Suprapubic skin (tissue), 4 donors: ENCODE measurements around the gene BCKDK. TPM values are rescaled to one million over a fixed set of nuclear protein-coding genes. Genes with fewer than 3 reads are reported as not detected.

Experiments
- DNase-seq, 2 donors: peaks; one replicate each; pipeline ENCODE4 v3.0.0-alpha.2; 2019; ENCODE audit warnings: low spot score in 2 of 2
- H3K27ac ChIP-seq: fragments of 200-600 bp; sonication (generic); one replicate; pipeline ENCODE4 v1.5.1; 2019
- H3K27me3 ChIP-seq: fragments of 200-600 bp; sonication (generic); one replicate; pipeline ENCODE4 v1.5.1; 2019
- H3K36me3 ChIP-seq: fragments of 200-600 bp; sonication (generic); one replicate; pipeline ENCODE4 v1.5.1; 2019
- H3K4me1 ChIP-seq: fragments of 200-600 bp; sonication (generic); one replicate; pipeline ENCODE4 v1.5.1; 2019
- H3K4me3 ChIP-seq: fragments of 200-600 bp; sonication (generic); one replicate; pipeline ENCODE4 v1.5.1; 2019; ENCODE audit warnings: mild to moderate bottlenecking
- H3K9me3 ChIP-seq: fragments of 200-600 bp; sonication (generic); one replicate; pipeline ENCODE4 v1.5.1; 2019
- EP300 ChIP-seq: sonication (generic); formaldehyde crosslinking; IDR thresholded peaks from one replicate; pipeline ENCODE4 v1.6.1; 2017; ENCODE audit warnings: antibody characterized with exemption
- POLR2A ChIP-seq, 2 donors: fragments of 450-650 bp; IDR thresholded peaks; one replicate each; pipeline ENCODE4 v1.6.1; 2017; ENCODE audit warnings: antibody characterized with exemption in 2 of 2, mild to moderate bottlenecking in 2 of 2, moderate library complexity in 2 of 2
- POLR2AphosphoS5 ChIP-seq, 3 donors: sonication (generic); formaldehyde crosslinking; IDR thresholded peaks; one replicate each; pipeline ENCODE4 v1.6.1; 2017; ENCODE audit warnings: antibody characterized with exemption in 3 of 3
- WGBS: methylation state at CpG from one replicate; pipeline ENCODE4 v1.1.5; 2018; 5-methylcytosine and 5-hydroxymethylcytosine counted together
- total RNA-seq, 4 donors: library from RNA; depleted of rRNA; stranded (reverse); fragments of >200 nt; gene quantifications; one replicate each; pipeline ENCODE4 v1.1.0, GENCODE V29; 2016
- TF ChIP-seq, protein P1 (sequence below), 2 donors: fragments of 200-600 bp in 1 of 2; fragments of 450-650 bp in 1 of 2; sonication (generic) in 1 of 2; IDR thresholded peaks; one replicate each; pipeline ENCODE4 v1.5.1; 2016 to 2019; ENCODE audit warnings: antibody characterized with exemption in 2 of 2, mild to moderate bottlenecking in 1 of 2, moderate library complexity in 1 of 2

BCKDK gene
- total RNA-seq, 4 donors from 2014 or later: 51.0 to 63.2 (median 58.2) TPM

- TF ChIP-seq, protein P1, sequence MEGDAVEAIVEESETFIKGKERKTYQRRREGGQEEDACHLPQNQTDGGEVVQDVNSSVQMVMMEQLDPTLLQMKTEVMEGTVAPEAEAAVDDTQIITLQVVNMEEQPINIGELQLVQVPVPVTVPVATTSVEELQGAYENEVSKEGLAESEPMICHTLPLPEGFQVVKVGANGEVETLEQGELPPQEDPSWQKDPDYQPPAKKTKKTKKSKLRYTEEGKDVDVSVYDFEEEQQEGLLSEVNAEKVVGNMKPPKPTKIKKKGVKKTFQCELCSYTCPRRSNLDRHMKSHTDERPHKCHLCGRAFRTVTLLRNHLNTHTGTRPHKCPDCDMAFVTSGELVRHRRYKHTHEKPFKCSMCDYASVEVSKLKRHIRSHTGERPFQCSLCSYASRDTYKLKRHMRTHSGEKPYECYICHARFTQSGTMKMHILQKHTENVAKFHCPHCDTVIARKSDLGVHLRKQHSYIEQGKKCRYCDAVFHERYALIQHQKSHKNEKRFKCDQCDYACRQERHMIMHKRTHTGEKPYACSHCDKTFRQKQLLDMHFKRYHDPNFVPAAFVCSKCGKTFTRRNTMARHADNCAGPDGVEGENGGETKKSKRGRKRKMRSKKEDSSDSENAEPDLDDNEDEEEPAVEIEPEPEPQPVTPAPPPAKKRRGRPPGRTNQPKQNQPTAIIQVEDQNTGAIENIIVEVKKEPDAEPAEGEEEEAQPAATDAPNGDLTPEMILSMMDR (IDR thresholded peaks at IDR 0.05): no peak
- TF ChIP-seq EP300: no peak
- no peak for TF ChIP-seq POLR2A (IDR thresholded peaks at IDR 0.05)
- TF ChIP-seq POLR2AphosphoS5 (IDR thresholded peaks at IDR 0.05): no peak
- Histone ChIP-seq H3K4me1 (peaks cover 68% of the 10 kb centered on the region), H3K27me3 (no peaks in the 10 kb centered on the region), H3K36me3 (peaks cover 29% of the 10 kb centered on the region), H3K9me3 (no peaks in the 10 kb centered on the region), H3K27ac (no peak overlapping the region), H3K4me3 (no peak overlapping the region)
- WGBS: 88% methylated on average over 6 of the region's 6 CpGs
- DNase-seq: no peak
These were observed 24.9 kb downstream of the BCKDK start for GRCh38 chr16:31133046-31133501.

DNA sequence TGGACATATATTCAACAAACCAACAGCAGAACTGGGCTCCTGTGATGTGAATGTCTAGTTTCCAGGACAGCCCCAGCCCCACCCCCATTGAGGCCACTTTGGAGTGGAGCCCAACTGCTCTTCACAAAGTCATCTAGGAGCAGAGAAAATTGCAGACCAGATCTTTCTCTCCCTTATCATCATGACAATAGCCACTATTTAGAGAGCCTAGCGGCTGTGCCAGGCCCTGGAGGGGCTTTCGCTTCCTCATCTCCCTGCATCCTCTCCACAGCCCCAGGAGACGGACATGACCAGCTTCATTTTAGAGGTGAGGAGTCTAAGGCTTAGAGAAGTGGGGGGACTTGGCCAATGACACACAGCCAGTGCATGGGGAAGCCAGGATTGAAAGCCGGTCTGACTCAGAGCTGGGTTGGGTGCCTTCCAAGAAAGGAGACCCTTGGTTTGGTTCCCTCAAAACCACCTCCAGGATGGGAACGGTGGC lies 25.9 kb downstream of the BCKDK start:
- no peaks in the 10 kb centered on the region for H3K27me3 ChIP-seq
- no peaks in the 10 kb centered on the region for H3K9me3 ChIP-seq
- DNase-seq: no peak
- peaks cover 75% of the 10 kb centered on the region for H3K4me1 ChIP-seq
- H3K27ac ChIP-seq: no peak overlapping the region
- TF ChIP-seq POLR2A (IDR thresholded peaks at IDR 0.05): no peak
- no peak for TF ChIP-seq POLR2AphosphoS5 (IDR thresholded peaks at IDR 0.05)
- no peak for TF ChIP-seq EP300
- TF ChIP-seq, protein P1 (IDR thresholded peaks at IDR 0.05): no peak
- peak overlapping the region; percentile 52 for H3K4me3 ChIP-seq
- peaks cover 26% of the 10 kb centered on the region for H3K36me3 ChIP-seq
- 29% methylated on average over 5 of the region's 5 CpGs for WGBS

- Histone ChIP-seq H3K27ac (peak overlapping the region; percentile 82), H3K36me3 (peaks cover 24% of the 10 kb centered on the region), H3K9me3 (no peaks in the 10 kb centered on the region), H3K4me3 (peak overlapping the region; percentile 52), H3K4me1 (peaks cover 72% of the 10 kb centered on the region), H3K27me3 (no peaks in the 10 kb centered on the region)
- DNase-seq: no peak
- WGBS: 23% methylated on average over 17 of the region's 18 CpGs
- TF ChIP-seq POLR2AphosphoS5 (IDR thresholded peaks at IDR 0.05): no peak
- TF ChIP-seq, protein P1 (IDR thresholded peaks at IDR 0.05): peak in 1 of 2 donors; percentile 12
These were observed 26.7 kb downstream of the BCKDK start for GRCh38 chr16:31134625-31135534.

GRCh38 chr16:31135535-31136286 lies 27.5 kb downstream of the BCKDK start, which contains the start of gene PRSS8:
TSS of gene PRSS8 (minus strand) at chr16:31135727. CDS start at chr16:31135498, 229 bp downstream.
- 39% methylated on average over 9 of the region's 22 CpGs for WGBS
- peak within 1 kb of the TSS; percentile 52 for H3K4me3 ChIP-seq
- no peaks in the 10 kb centered on the region for H3K27me3 ChIP-seq
- no peaks in the 10 kb centered on the region for H3K9me3 ChIP-seq
- TF ChIP-seq POLR2AphosphoS5 (IDR thresholded peaks at IDR 0.05): no peak
- TF ChIP-seq, protein P1 (IDR thresholded peaks at IDR 0.05): no peak
- no peak for TF ChIP-seq EP300
- no peak for TF ChIP-seq POLR2A (IDR thresholded peaks at IDR 0.05)
- peaks cover 16% of the 10 kb centered on the region for H3K36me3 ChIP-seq
- DNase-seq: no peak
- peaks cover 69% of the 10 kb centered on the region for H3K4me1 ChIP-seq
- peak within 1 kb of the TSS; percentile 82 for H3K27ac ChIP-seq
